HepG2 (cell line): ENCODE results near the gene HSD17B11. TPM values are rescaled to one million over a fixed set of nuclear protein-coding genes. Genes with fewer than 3 reads are reported as not detected.

Source experiments
- FOXA1 ChIP-seq, 2 experiments: fragments of 450-650 bp in 1 of 2; sonication (generic) in 1 of 2; formaldehyde crosslinking in 1 of 2; IDR thresholded peaks; 2 replicates each; pipeline versions ENCODE4 v1.4.0 to v1.6.1; 2016 to 2020; ENCODE audit warnings: missing genetic modification reagents in 1 of 2
- HNF4G ChIP-seq, 2 experiments: sonication (generic) in 1 of 2; formaldehyde crosslinking in 1 of 2; IDR thresholded peaks; 2 replicates each; pipeline versions ENCODE4 v1.4.0 to v1.6.1; 2011 to 2020; ENCODE audit warnings: borderline replicate concordance in 2 of 2, low read depth in 2 of 2, mild to moderate bottlenecking in 2 of 2, low read length in 1 of 2, missing genetic modification reagents in 1 of 2, moderate library complexity in 1 of 2
- IRF2 ChIP-seq: IDR thresholded peaks from 2 replicates; pipeline ENCODE4 v1.6.1; 2018; ENCODE audit warnings: missing genetic modification reagents, missing compliant biosample characterization
- MAFF ChIP-seq: IDR thresholded peaks from 2 replicates; pipeline ENCODE4 v1.6.1; 2011; ENCODE audit warnings: low read depth, low read length, improper control_type of control experiment
- MTA1 ChIP-seq: sonication (generic); formaldehyde crosslinking; IDR thresholded peaks from 2 replicates; pipeline ENCODE4 v1.4.0; 2020; ENCODE audit warnings: missing genetic modification reagents, mild to moderate bottlenecking, borderline replicate concordance
- NKX3-1 ChIP-seq: sonication (generic); formaldehyde crosslinking; IDR thresholded peaks from 2 replicates; pipeline ENCODE4 v1.5.0; 2020; ENCODE audit warnings: missing genetic modification reagents
- RXRB ChIP-seq: IDR thresholded peaks from 2 replicates; pipeline ENCODE4 v1.6.1; 2016; ENCODE audit warnings: borderline replicate concordance, missing genetic modification reagents, missing compliant biosample characterization
- SAFB2 ChIP-seq: sonication (generic); formaldehyde crosslinking; IDR thresholded peaks from 2 replicates; pipeline ENCODE4 v1.5.1; 2020; ENCODE audit warnings: missing genetic modification reagents, low read depth, mild to moderate bottlenecking, borderline replicate concordance
- SMARCC2 ChIP-seq: fragments of 450-650 bp; IDR thresholded peaks from 2 replicates; pipeline ENCODE4 v1.6.1; 2017; ENCODE audit warnings: antibody characterized with exemption, mild to moderate bottlenecking
- SRSF4 ChIP-seq: fragments of 200-400 bp; formaldehyde crosslinking; IDR thresholded peaks from one replicate; pipeline ENCODE4 v1.6.1; 2018; ENCODE audit warnings: mild to moderate bottlenecking, low read depth, low read length, moderate library complexity; ENCODE audit not compliant: poor library complexity, severe bottlenecking
- TARDBP ChIP-seq: sonication (generic); formaldehyde crosslinking; IDR thresholded peaks from 2 replicates; pipeline ENCODE4 v1.8.0; 2022; ENCODE audit warnings: mild to moderate bottlenecking, missing genetic modification reagents
- TEAD3 ChIP-seq: optimal IDR thresholded peaks from 2 replicates; pipeline ENCODE3; 2016; ENCODE audit warnings: borderline replicate concordance
- TFAP4 ChIP-seq: sonication (generic); IDR thresholded peaks from 2 replicates; pipeline ENCODE4 v1.6.1; 2016; ENCODE audit warnings: low read depth, borderline replicate concordance
- ZHX2 ChIP-seq, 2 experiments: sonication (generic) in 1 of 2; formaldehyde crosslinking in 1 of 2; IDR thresholded peaks; 2 replicates each; pipeline versions ENCODE4 v1.6.1 to v1.9.0; 2014 to 2022; ENCODE audit warnings: antibody characterized with exemption in 1 of 2, borderline replicate concordance in 1 of 2, inconsistent platforms in 1 of 2, low read depth in 1 of 2, missing genetic modification reagents in 1 of 2
- ZKSCAN8 ChIP-seq: IDR thresholded peaks from 2 replicates; pipeline ENCODE4 v1.6.1; 2016; ENCODE audit warnings: borderline replicate concordance, missing genetic modification reagents, missing compliant biosample characterization
- ZMYM2 ChIP-seq: sonication (generic); formaldehyde crosslinking; IDR thresholded peaks from 2 replicates; pipeline ENCODE4 v1.8.0; 2022; ENCODE audit warnings: mild to moderate bottlenecking, missing genetic modification reagents
- ZNF234 ChIP-seq: sonication (generic); formaldehyde crosslinking; conservative IDR thresholded peaks from 2 replicates; pipeline ENCODE4 v1.5.1; 2020; ENCODE audit warnings: mild to moderate bottlenecking, missing genetic modification reagents
- ZNF33A ChIP-seq: sonication (generic); formaldehyde crosslinking; IDR thresholded peaks from 2 replicates; pipeline ENCODE4 v1.5.1; 2020; ENCODE audit warnings: missing genetic modification reagents, mild to moderate bottlenecking, moderate library complexity, borderline replicate concordance
- ZNF383 ChIP-seq: sonication (generic); formaldehyde crosslinking; IDR thresholded peaks from 2 replicates; pipeline ENCODE4 v1.4.0; 2020; ENCODE audit warnings: missing genetic modification reagents, mild to moderate bottlenecking, borderline replicate concordance
- ZNF431 ChIP-seq: sonication (generic); formaldehyde crosslinking; IDR thresholded peaks from 2 replicates; pipeline ENCODE4 v1.9.0; 2022; ENCODE audit warnings: missing genetic modification reagents, low read depth, mild to moderate bottlenecking, borderline replicate concordance
- ZNF703 ChIP-seq: sonication (generic); formaldehyde crosslinking; IDR thresholded peaks from 2 replicates; pipeline ENCODE4 v1.5.1; 2020; ENCODE audit warnings: missing genetic modification reagents, mild to moderate bottlenecking, moderate library complexity, borderline replicate concordance
- ZNF776 ChIP-seq: sonication (generic); formaldehyde crosslinking; IDR thresholded peaks from 2 replicates; pipeline ENCODE4 v1.4.0; 2020; ENCODE audit warnings: mild to moderate bottlenecking, missing genetic modification reagents
- ZSCAN30 ChIP-seq: sonication (generic); formaldehyde crosslinking; IDR thresholded peaks from 2 replicates; pipeline ENCODE4 v1.5.0; 2020; ENCODE audit warnings: mild to moderate bottlenecking, missing genetic modification reagents
- polyA plus RNA-seq, 8 experiments: library from polyadenylated mRNA; depleted of rRNA in 3 of 8; stranded (reverse) in 7 of 8; unstranded in 1 of 8; fragments of >200 nt; fragmentation: Illumina TruSeq in 4 of 8; extraction: Trizol in 4 of 8; gene quantifications; 2 replicates each; pipeline versions ENCODE4 v1.2.1 to v1.2.3, GENCODE V29; 2011 to 2016; ENCODE audit warnings: low read depth in 4 of 8, missing spikeins in 1 of 8, mixed read lengths in 1 of 8; ENCODE audit not compliant: insufficient read depth in 1 of 8
- total RNA-seq, 5 experiments: library from RNA; depleted of rRNA; stranded (reverse); fragments of >200 nt; fragmentation: Illumina TruSeq; extraction: Trizol; gene quantifications; 2 replicates each; pipeline ENCODE4 v1.2.3, GENCODE V29; 2016; ENCODE audit warnings: low read depth in 1 of 5

HSD17B11 gene
- total and polyA plus RNA-seq, 2 of the 13 experiments (the other 11 are each of a cell fraction or from before 2014, with no cell fraction given), result 121 to 158 TPM

GRCh38 chr4:87419578-87420249 lies 28.7 kb upstream of the HSD17B11 start (continued):
- TF ChIP-seq ZNF234 (CRISPR knock-in tag) (no peak), NKX3-1 (CRISPR knock-in tag) (no peak), ZNF383 (CRISPR knock-in tag) (no peak), IRF2 (CRISPR knock-in tag) (no peak), SAFB2 (CRISPR knock-in tag) (no peak), MAFF (no peak), ZNF431 (CRISPR knock-in tag) (no peak), ZNF33A (CRISPR knock-in tag) (no peak), SRSF4 (no peak), RXRB (CRISPR knock-in tag) (peak; percentile 80; the same call in 1 of the 2 replicates), TFAP4 (no peak), ZHX2 (IDR thresholded peaks at IDR 0.05; ENCODE audit: low read depth) (no peak), ZHX2 (CRISPR knock-in tag; IDR thresholded peaks at IDR 0.05; ENCODE audit: borderline replicate concordance) (no peak), FOXA1 (IDR thresholded peaks at IDR 0.05) (peak; percentile 39; the same call in 1 of the 2 replicates), FOXA1 (CRISPR knock-in tag; IDR thresholded peaks at IDR 0.05) (peak; percentile 84), HNF4G (IDR thresholded peaks at IDR 0.05; ENCODE audit: borderline replicate concordance, low read depth, low read length) (peak; percentile 63), HNF4G (CRISPR knock-in tag; IDR thresholded peaks at IDR 0.05; ENCODE audit: borderline replicate concordance, low read depth) (no peak; the same call in 1 of the 2 replicates), ZNF703 (CRISPR knock-in tag) (no peak), MTA1 (CRISPR knock-in tag) (no peak; the same call in 1 of the 2 replicates), ZMYM2 (0 out of 2 replicates have a peak, but pooled peaks have one; percentile 49), TARDBP (CRISPR knock-in tag) (peak; percentile 32; the same call in 1 of the 2 replicates), ZSCAN30 (no peak), TEAD3 (CRISPR knock-in tag) (no peak), SMARCC2 (no peak), ZKSCAN8 (CRISPR knock-in tag) (0 out of 2 replicates have a peak, but pooled peaks have one; percentile 64), ZNF776 (CRISPR knock-in tag) (no peak)
